NCI-H2107 treated with DMSO at 0.1 percent for 48 hours (cell line): Measurements from ENCODE around the gene AAK1.
"Not testable (repeated sequence)": the region's sequence is repeated elsewhere in the genome, so short reads cannot be mapped to it uniquely, and the experiment has no call there.

Experiments used
- DNase-seq: peaks from one replicate; lab custom pipeline; 2025; ENCODE audit not compliant: unreplicated experiment; lab: John Stamatoyannopoulos, UW

The AAK1 gene

DNA sequence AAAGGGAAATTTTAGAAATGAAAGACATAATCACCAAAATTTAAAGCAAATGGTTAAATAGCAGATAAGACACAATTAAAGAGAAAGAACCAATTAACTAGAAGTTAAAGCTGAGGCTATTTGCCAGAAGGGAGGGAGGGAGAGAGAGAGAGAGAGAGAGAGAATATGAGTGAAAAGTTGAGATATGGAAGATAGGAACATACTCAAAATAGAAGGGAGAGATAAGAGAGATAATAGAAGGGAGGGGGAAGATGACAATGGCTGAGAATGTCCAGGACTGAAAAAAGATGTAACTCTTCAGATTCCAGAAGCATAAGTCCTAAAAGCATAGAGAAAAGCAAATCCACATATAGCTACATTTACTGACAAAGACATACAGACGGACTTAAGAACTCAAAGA lies 17.1 kb upstream of the AAK1 start:
- no peak for DNase-seq

GRCh38 chr2:69659941-69660483 lies 16.5 kb upstream of the AAK1 start:
- no peak for DNase-seq

GRCh38 chr2:69659349-69659748 lies 15.8 kb upstream of the AAK1 start:
- DNase-seq = no peak

DNA sequence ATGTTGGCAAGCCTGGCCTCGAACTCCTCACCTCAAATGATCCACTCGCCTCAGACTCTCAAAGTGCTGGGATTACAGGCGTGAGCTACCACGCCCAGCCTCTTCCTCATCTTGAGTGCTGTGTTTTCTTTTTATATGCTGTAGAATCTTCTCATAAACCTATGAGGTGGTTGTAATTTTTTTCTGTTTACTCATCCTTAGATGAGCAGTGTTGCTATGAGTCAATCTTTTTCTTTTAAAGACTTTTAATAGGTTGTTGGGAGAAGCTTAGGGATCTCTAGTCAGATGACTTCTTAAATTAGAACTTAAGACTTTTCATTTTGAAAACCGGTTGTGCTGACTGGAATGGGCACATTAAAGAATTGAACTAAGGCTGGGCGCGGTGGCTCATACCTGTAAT lies 8.7 kb upstream of the AAK1 start:
- DNase-seq = no peak

DNA sequence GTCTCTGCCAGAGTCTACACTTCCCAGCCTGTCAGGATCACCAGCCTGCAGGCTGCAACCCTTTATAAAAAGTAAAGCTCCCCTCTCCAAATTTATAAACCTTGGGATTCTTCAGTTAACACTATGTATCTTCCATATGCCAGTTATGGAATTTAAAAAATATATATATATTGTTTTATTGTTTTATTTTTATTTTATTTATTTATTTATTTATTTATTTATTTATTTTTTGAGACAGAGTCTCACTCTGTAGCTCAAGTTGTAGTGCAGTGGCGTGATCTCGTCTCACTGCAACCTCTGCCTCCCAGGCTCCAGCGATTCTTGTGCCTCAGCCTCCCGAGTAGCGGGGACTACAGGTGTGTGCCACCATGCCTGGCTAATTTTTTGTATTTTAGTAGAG lies 3.7 kb upstream of the AAK1 start:
- DNase-seq = not testable (repeated sequence)

- DNase-seq = no peak
Observed at GRCh38 chr2:69646714-69647113, 3.2 kb upstream of the AAK1 start.

- no peak for DNase-seq
Observed at GRCh38 chr2:69645921-69646320, 2.4 kb upstream of the AAK1 start.

DNA sequence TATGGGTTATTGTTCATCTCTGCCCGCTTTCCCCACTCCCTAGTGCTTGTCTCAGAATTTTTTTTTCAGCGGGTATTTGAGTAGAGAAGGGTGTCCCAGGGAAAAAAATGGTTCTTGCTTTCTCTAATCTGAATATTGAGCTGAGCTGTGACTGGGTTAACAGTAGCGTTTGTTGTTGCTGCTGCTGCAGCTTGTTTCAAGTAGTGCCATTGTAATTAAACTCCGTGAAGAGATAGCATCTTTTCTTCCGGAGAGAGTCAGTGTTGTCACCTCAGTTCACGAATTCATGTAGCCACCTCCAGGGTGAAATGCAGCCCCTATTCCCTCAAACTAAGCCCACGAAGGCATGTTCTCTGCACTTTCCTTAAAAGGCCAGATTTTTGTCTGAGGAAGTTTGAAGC lies 1.5 kb upstream of the AAK1 start:
- peak; percentile 3 for DNase-seq

- DNase-seq = no peak
Observed at GRCh38 chr2:69644506-69644979, 1.0 kb upstream of the AAK1 start.

DNA sequence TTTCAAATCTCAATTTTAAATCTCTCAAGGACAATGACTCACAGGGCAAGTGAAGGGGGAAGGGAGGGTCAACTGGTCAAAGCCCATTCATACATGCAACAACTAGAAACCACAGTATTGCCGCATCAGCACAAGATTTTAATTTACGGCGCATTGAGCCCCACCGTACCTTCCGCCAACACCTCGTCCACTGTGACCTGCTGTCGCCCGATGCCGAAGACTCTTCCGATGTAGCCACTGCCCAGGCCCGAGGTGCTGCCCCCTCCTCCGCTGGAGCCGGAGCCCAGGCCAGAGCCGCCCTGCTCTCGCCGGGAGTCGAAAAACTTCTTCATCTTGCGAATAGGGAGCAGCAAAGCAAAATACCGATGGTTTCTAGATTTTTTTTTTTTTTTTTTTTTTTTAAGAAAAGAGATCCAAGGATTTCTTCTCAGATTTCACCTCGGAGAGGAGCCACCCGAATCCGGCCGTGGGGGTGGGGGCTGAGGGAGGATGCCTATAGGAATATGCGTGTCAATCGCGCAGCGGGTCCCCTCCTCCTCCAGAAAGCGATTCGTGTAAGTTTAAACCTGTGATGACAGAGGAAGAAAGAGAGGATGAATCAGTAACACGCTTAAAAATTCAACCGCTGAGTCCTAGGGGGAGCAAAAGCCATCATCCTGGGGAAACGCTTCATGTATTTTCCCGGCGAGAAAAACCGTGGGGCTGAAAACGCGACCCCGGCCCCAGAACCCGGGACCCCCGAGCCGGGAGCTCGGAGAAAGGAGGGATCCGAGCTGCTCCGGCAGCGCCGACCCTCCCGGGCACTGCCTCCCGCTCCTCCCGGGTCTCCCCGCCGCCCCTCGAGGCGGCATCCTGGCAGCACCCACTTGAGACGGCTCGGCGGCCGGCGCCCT lies 584 bp downstream of the AAK1 start:
- DNase-seq = peak; percentile 16

- no peak for DNase-seq
Observed at GRCh38 chr2:69641887-69642708, 1.4 kb downstream of the AAK1 start.

DNA sequence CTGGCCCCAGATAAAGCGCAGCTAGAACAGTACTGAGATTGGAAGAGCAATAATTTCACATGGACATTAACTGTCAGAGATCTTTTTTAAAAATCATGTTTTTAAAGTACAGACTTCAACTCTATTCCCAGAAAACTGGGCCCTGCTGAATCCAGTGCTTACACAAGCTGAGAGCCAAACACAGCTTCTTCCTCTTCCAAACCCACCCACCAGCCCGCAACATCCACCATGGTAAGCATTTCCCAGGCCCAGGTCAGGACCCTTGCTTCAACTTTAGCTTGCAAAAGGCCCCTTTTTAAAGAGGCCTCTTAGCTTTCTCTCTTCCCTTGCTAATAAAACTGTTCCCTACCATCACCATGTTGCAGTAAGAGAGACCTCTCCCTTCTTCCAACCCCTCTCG lies 2.1 kb downstream of the AAK1 start:
- DNase-seq = no peak

- no peak for DNase-seq
Observed at GRCh38 chr2:69639266-69639665, 4.3 kb downstream of the AAK1 start.

DNA sequence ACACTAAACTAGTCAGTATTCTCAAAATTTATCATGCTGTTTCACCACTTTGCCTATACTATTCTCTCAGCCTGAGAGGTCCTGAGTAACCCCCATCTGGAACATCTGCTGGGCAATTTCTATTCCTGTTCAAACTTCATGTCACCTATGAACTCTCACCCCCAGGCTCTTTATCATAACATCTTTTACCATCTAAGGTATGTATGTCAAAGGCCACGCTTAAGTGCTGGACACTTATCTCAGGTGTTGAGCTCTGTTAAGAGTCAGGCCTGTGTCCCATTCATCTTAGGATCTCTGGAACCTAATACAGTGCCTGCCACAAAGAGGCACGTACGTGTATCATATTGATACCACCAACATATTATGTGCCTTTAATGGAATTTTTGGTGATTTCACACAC lies 4.9 kb downstream of the AAK1 start:
- DNase-seq = no peak

DNA sequence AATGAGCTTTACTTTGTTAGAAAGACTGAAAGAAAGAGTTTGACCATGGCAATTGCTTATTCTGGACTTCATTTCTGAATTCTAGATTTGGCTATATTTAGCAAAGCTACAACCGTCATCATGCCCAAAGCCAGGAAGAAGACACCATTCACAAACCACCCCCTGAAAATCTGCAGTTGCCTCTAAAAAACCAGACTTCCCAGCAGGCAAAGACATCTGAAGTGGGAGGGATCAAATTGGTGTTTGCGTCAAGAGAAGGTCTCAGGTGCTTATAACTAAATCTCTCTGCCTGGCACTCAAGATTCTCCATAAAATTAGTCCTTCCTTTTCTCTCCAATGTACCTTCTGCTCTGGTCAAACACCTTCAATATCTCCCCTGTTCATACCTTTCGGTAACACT lies 5.6 kb downstream of the AAK1 start:
- no peak for DNase-seq

- no peak for DNase-seq
Observed at GRCh38 chr2:69636395-69636794, 7.1 kb downstream of the AAK1 start.

GRCh38 chr2:69635432-69635831 lies 8.1 kb downstream of the AAK1 start:
- no peak for DNase-seq

- DNase-seq = no peak
Observed at GRCh38 chr2:69634196-69634821, 9.2 kb downstream of the AAK1 start.

- no peak for DNase-seq
Observed at GRCh38 chr2:69631402-69631801, 12.1 kb downstream of the AAK1 start.

DNA sequence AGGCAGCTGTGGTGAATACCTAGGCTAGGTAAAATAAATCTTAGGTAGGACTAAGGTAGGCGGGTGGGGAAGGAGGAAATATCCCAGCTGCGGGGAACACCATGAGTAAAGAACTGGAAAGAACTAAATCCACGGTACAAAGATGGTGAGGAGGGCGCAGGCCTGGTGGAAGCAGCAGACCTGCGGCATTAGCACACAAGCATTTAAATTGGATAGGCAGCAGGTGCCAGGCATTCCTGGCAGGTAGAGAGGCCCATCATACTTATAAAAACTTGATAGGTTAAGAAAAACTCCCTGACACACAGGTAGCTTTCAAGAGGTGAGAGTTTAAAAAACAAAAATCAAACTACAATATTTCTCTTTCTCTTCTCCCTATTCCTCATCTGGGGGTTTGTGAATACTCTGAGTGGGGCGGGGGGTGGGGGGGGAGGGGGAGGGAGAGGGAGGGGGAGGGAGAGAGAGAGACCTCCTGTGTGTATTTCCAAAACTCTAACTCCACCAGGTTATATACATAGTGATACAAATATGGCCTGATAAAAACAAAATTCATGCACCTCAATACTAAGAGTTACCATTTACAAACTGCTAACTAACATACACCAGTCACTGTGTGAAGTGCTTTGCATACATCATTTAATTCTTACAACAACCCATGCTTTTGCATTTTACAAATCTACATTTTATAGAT lies 13.5 kb downstream of the AAK1 start:
- DNase-seq = no peak
